Smooth muscle cell (in vitro differentiated cells): ENCODE measurements around the gene ACOT2. TPM values are rescaled to one million over a fixed set of nuclear protein-coding genes. Genes with fewer than 3 reads are reported as not detected.
"Not testable (repeated sequence)": the region's sequence is repeated elsewhere in the genome, so short reads cannot be mapped to it uniquely, and the experiment has no call there.

Source experiments
- DNase-seq: peaks from one replicate; lab custom pipeline; 2025; ENCODE audit not compliant: unreplicated experiment; lab: John Stamatoyannopoulos, UW
- H2AFZ ChIP-seq: fragments of 200-600 bp; sonication (generic); 2 replicates; pipeline ENCODE4 v1.6.0; 2016; ENCODE audit warnings: antibody characterized with exemption, low read depth, mild to moderate bottlenecking
- H3F3A ChIP-seq: fragments of 200-600 bp; sonication (generic); 2 replicates; pipeline ENCODE4 v1.6.0; 2017; ENCODE audit warnings: antibody characterized with exemption, low read depth
- H3K27ac ChIP-seq: fragments of 200-600 bp; sonication (generic); 2 replicates; pipeline ENCODE4 v1.5.1; 2016; ENCODE audit warnings: low read depth, mild to moderate bottlenecking
- H3K27me3 ChIP-seq: fragments of 200-600 bp; sonication (generic); 2 replicates; pipeline ENCODE4 v1.6.1; 2016; ENCODE audit warnings: low read depth, mild to moderate bottlenecking
- H3K36me3 ChIP-seq: fragments of 200-600 bp; sonication (generic); 2 replicates; pipeline ENCODE4 v1.5.1; 2016; ENCODE audit warnings: low read depth
- H3K4me1 ChIP-seq: fragments of 200-600 bp; sonication (generic); 2 replicates; pipeline ENCODE4 v1.5.1; 2016; ENCODE audit warnings: low read depth
- H3K4me2 ChIP-seq: fragments of 200-600 bp; sonication (generic); 2 replicates; pipeline ENCODE4 v1.6.0; 2016; ENCODE audit warnings: mild to moderate bottlenecking
- H3K4me3 ChIP-seq: fragments of 200-600 bp; sonication (generic); 2 replicates; pipeline ENCODE4 v1.5.1; 2016; ENCODE audit warnings: mild to moderate bottlenecking
- H3K79me2 ChIP-seq: fragments of 200-600 bp; sonication (generic); 2 replicates; pipeline ENCODE4 v1.6.0; 2016; ENCODE audit warnings: low read depth, mild to moderate bottlenecking
- H3K9ac ChIP-seq: fragments of 200-600 bp; sonication (generic); 2 replicates; pipeline ENCODE4 v1.6.0; 2016; ENCODE audit warnings: low read depth
- H3K9me3 ChIP-seq: fragments of 200-600 bp; sonication (generic); replicated peaks from 2 replicates; pipeline ENCODE4 v1.5.1; 2016; ENCODE audit warnings: low read depth
- H4K20me1 ChIP-seq: fragments of 200-600 bp; sonication (generic); 2 replicates; pipeline ENCODE4 v1.6.0; 2016; ENCODE audit warnings: low read depth
- CTCF ChIP-seq: fragments of 200-600 bp; sonication (generic); IDR thresholded peaks from 2 replicates; pipeline ENCODE4 v1.5.1; 2017; ENCODE audit warnings: borderline replicate concordance, mild to moderate bottlenecking, antibody characterized with exemption; ENCODE audit not compliant: insufficient read depth, poor library complexity, severe bottlenecking
- WGBS: methylation state at CpG from one replicate; pipeline ENCODE4 v1.1.7; 2016; ENCODE audit warnings: low lambda C conversion rate; 5-methylcytosine and 5-hydroxymethylcytosine counted together
- polyA plus RNA-seq: library from polyadenylated mRNA; unstranded; fragments of >200 nt; fragmentation: Nextera tagmentation; extraction: Ambion mirVana; gene quantifications from 2 replicates; pipeline ENCODE4 v1.2.1, GENCODE V29; 2016
- total RNA-seq: library from RNA; depleted of rRNA; stranded (reverse); fragments of >200 nt; gene quantifications from 2 replicates; pipeline ENCODE4 v1.2.3, GENCODE V29; 2014

The ACOT2 gene
- total and polyA plus RNA-seq, 2 experiments from 2014 or later = 14.7 to 20.5 TPM

GRCh38 chr14:73570913-73571312 lies 1.9 kb downstream of the ACOT2 start:
- H3K79me2 ChIP-seq, H3K36me3 ChIP-seq, H2AFZ ChIP-seq, H3K4me1 ChIP-seq, H3K4me2 ChIP-seq, H3K9ac ChIP-seq, H3K4me3 ChIP-seq, H4K20me1 ChIP-seq, H3K27ac ChIP-seq, H3F3A ChIP-seq, H3K27me3 ChIP-seq, DNase-seq, H3K9me3 ChIP-seq: not testable (repeated sequence)
- WGBS = 49% methylated on average over 6 of the region's 8 CpGs
- peak; percentile 45 for TF ChIP-seq CTCF

- not testable (repeated sequence) for H3K4me2 ChIP-seq, H2AFZ ChIP-seq, DNase-seq, H3K27me3 ChIP-seq, H3K9ac ChIP-seq, H4K20me1 ChIP-seq, H3K4me3 ChIP-seq, H3F3A ChIP-seq, H3K79me2 ChIP-seq, H3K27ac ChIP-seq, H3K36me3 ChIP-seq, H3K9me3 ChIP-seq, H3K4me1 ChIP-seq
- 82% methylated on average over 5 of the region's 5 CpGs for WGBS
Measured at GRCh38 chr14:73573034-73573433, 4.0 kb downstream of the ACOT2 start.

- H3K4me3 ChIP-seq, H3F3A ChIP-seq, H3K9me3 ChIP-seq, H3K79me2 ChIP-seq, H3K9ac ChIP-seq, H3K27me3 ChIP-seq, H3K27ac ChIP-seq, DNase-seq, H3K4me1 ChIP-seq, H3K36me3 ChIP-seq, H2AFZ ChIP-seq, H3K4me2 ChIP-seq, H4K20me1 ChIP-seq: not testable (repeated sequence)
- 95% methylated on average over 4 of the region's 4 CpGs for WGBS
Measured at GRCh38 chr14:73573740-73574139, 4.7 kb downstream of the ACOT2 start.

GRCh38 chr14:73574251-73574650 lies 5.2 kb downstream of the ACOT2 start:
- not testable (repeated sequence) for H3K4me1 ChIP-seq, H3K4me3 ChIP-seq, H3K4me2 ChIP-seq, H3K36me3 ChIP-seq, DNase-seq, H3K9me3 ChIP-seq, H3K9ac ChIP-seq, H3K27ac ChIP-seq, H3K79me2 ChIP-seq, H4K20me1 ChIP-seq, H3F3A ChIP-seq, H2AFZ ChIP-seq, H3K27me3 ChIP-seq
- 99% methylated on average over 7 of the region's 7 CpGs for WGBS

- Histone ChIP-seq H3F3A (no peaks in the 10 kb centered on the region), H3K9ac (no peak overlapping the region), H3K4me2 (no peak overlapping the region), H3K27ac (no peak overlapping the region), H3K4me1 (no peaks in the 10 kb centered on the region), H3K4me3 (no peak overlapping the region), H3K9me3 (no peaks in the 10 kb centered on the region), H3K36me3 (no peaks in the 10 kb centered on the region), H3K79me2 (no peaks in the 10 kb centered on the region), H4K20me1 (peaks cover under 1% of the 10 kb centered on the region), H2AFZ (no peak overlapping the region), H3K27me3 (no peaks in the 10 kb centered on the region)
- no peak for DNase-seq
- 84% methylated on average over 2 of the region's 3 CpGs for WGBS
- no peak for TF ChIP-seq CTCF
Measured at GRCh38 chr14:73576391-73576790, 7.4 kb downstream of the ACOT2 start.

GRCh38 chr14:73577214-73577613 lies 8.2 kb downstream of the ACOT2 start:
- not testable (repeated sequence) for H3F3A ChIP-seq, H3K9me3 ChIP-seq, H3K79me2 ChIP-seq, H4K20me1 ChIP-seq, H3K36me3 ChIP-seq, H2AFZ ChIP-seq, H3K4me2 ChIP-seq, H3K4me1 ChIP-seq, H3K27ac ChIP-seq, H3K9ac ChIP-seq, H3K27me3 ChIP-seq, H3K4me3 ChIP-seq, DNase-seq
- WGBS = 95% methylated on average over 2 of the region's 2 CpGs

- H3K27ac ChIP-seq, H4K20me1 ChIP-seq, H3K4me3 ChIP-seq, H3K4me2 ChIP-seq, H3K9me3 ChIP-seq, H3K9ac ChIP-seq, H3F3A ChIP-seq, H2AFZ ChIP-seq, H3K36me3 ChIP-seq, DNase-seq, H3K79me2 ChIP-seq, H3K4me1 ChIP-seq, H3K27me3 ChIP-seq: not testable (repeated sequence)
- 90% methylated on average over 11 of the region's 11 CpGs for WGBS
Measured at GRCh38 chr14:73582102-73582979, 13.3 kb downstream of the ACOT2 start.
